ENCODE data around the gene MYBPH. TPM values are rescaled to one million over a fixed set of nuclear protein-coding genes. Genes with fewer than 3 reads are reported as not detected.

MYBPH gene
- polyA plus RNA-seq, 2 donors = not detected

- Histone ChIP-seq H3K27me3 (ENCODE audit: control insufficient read depth in 1 of 2, insufficient read depth in 2 of 2, low read length in 2 of 2) (no peaks in the 10 kb centered on the region), H3K9me3 (ENCODE audit: control insufficient read depth in 2 of 2, insufficient read depth in 1 of 2, low read depth in 1 of 2, low read length in 1 of 2) (no peaks in the 10 kb centered on the region), H3K27ac (ENCODE audit: low read depth in 2 of 2, low read length in 1 of 2) (no peak overlapping the region), H3K4me3 (ENCODE audit: low read depth in 1 of 2, low read length in 2 of 2) (no peak overlapping the region), H3K36me3 (ENCODE audit: control insufficient read depth in 2 of 2, insufficient read depth in 2 of 2, low read length in 1 of 2) (no peaks in the 10 kb centered on the region), H3K4me1 (ENCODE audit: control insufficient read depth in 2 of 2, insufficient read depth in 2 of 2, low read length in 1 of 2) (no peaks in the 10 kb centered on the region)
- 75 to 80% methylated on average over 7 of the region's 7 CpGs for WGBS, 2 donors
Measured at GRCh38 chr1:203214871-203215270, 39.2 kb upstream of the MYBPH start.

GRCh38 chr1:203213126-203213525, 37.5 kb upstream of the MYBPH start:
- H3K36me3 ChIP-seq (ENCODE audit: control insufficient read depth in 2 of 2, insufficient read depth in 2 of 2, low read length in 1 of 2) = no peaks in the 10 kb centered on the region
- WGBS, 2 donors = 79 to 89% methylated on average over 6 of the region's 6 CpGs
- H3K9me3 ChIP-seq (ENCODE audit: control insufficient read depth in 2 of 2, insufficient read depth in 1 of 2, low read depth in 1 of 2, low read length in 1 of 2) = no peaks in the 10 kb centered on the region
- no peak overlapping the region for H3K27ac ChIP-seq (ENCODE audit: low read depth in 2 of 2, low read length in 1 of 2)
- H3K4me1 ChIP-seq (ENCODE audit: control insufficient read depth in 2 of 2, insufficient read depth in 2 of 2, low read length in 1 of 2) = no peaks in the 10 kb centered on the region
- no peaks in the 10 kb centered on the region for H3K27me3 ChIP-seq (ENCODE audit: control insufficient read depth in 1 of 2, insufficient read depth in 2 of 2, low read length in 2 of 2)
- H3K4me3 ChIP-seq (ENCODE audit: low read depth in 1 of 2, low read length in 2 of 2) = no peak overlapping the region

DNA sequence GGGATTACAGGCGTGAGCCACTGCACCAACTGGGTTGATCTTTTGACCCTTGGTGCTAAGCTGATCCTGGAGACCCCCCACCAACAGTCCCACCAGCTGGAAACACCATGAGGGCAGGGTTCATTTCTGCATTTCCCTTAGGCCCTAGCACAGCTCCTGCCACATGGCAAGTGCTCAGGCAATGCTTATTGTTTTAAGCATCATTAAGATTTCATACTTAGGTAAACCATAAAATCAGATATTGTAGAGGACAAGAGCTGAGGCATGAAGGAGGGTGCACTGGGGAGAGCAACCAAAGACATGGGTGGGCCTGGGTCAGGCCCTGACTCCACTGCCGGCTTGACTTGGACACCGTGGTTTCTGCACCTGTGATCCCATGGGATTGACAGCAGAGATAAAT, 36.2 kb upstream of the MYBPH start:
- Histone ChIP-seq H3K27ac (ENCODE audit: low read depth in 2 of 2, low read length in 1 of 2) (no peak overlapping the region), H3K4me3 (ENCODE audit: low read depth in 1 of 2, low read length in 2 of 2) (no peak overlapping the region), H3K4me1 (ENCODE audit: control insufficient read depth in 2 of 2, insufficient read depth in 2 of 2, low read length in 1 of 2) (no peaks in the 10 kb centered on the region), H3K27me3 (ENCODE audit: control insufficient read depth in 1 of 2, insufficient read depth in 2 of 2, low read length in 2 of 2) (no peaks in the 10 kb centered on the region), H3K9me3 (ENCODE audit: control insufficient read depth in 2 of 2, insufficient read depth in 1 of 2, low read depth in 1 of 2, low read length in 1 of 2) (no peaks in the 10 kb centered on the region), H3K36me3 (ENCODE audit: control insufficient read depth in 2 of 2, insufficient read depth in 2 of 2, low read length in 1 of 2) (no peaks in the 10 kb centered on the region)
- 85 to 93% methylated on average over 3 of the region's 3 CpGs for WGBS, 2 donors

GRCh38 chr1:203210988-203211387, 35.4 kb upstream of the MYBPH start:
- Histone ChIP-seq H3K9me3 (ENCODE audit: control insufficient read depth in 2 of 2, insufficient read depth in 1 of 2, low read depth in 1 of 2, low read length in 1 of 2) (no peaks in the 10 kb centered on the region), H3K27me3 (ENCODE audit: control insufficient read depth in 1 of 2, insufficient read depth in 2 of 2, low read length in 2 of 2) (no peaks in the 10 kb centered on the region), H3K27ac (ENCODE audit: low read depth in 2 of 2, low read length in 1 of 2) (no peak overlapping the region), H3K4me3 (ENCODE audit: low read depth in 1 of 2, low read length in 2 of 2) (no peak overlapping the region), H3K4me1 (ENCODE audit: control insufficient read depth in 2 of 2, insufficient read depth in 2 of 2, low read length in 1 of 2) (no peaks in the 10 kb centered on the region), H3K36me3 (ENCODE audit: control insufficient read depth in 2 of 2, insufficient read depth in 2 of 2, low read length in 1 of 2) (no peaks in the 10 kb centered on the region)

GRCh38 chr1:203210350-203210749, 34.7 kb upstream of the MYBPH start:
- Histone ChIP-seq H3K27me3 (ENCODE audit: control insufficient read depth in 1 of 2, insufficient read depth in 2 of 2, low read length in 2 of 2) (no peaks in the 10 kb centered on the region), H3K4me1 (ENCODE audit: control insufficient read depth in 2 of 2, insufficient read depth in 2 of 2, low read length in 1 of 2) (no peaks in the 10 kb centered on the region), H3K27ac (ENCODE audit: low read depth in 2 of 2, low read length in 1 of 2) (no peak overlapping the region), H3K4me3 (ENCODE audit: low read depth in 1 of 2, low read length in 2 of 2) (no peak overlapping the region), H3K9me3 (ENCODE audit: control insufficient read depth in 2 of 2, insufficient read depth in 1 of 2, low read depth in 1 of 2, low read length in 1 of 2) (no peaks in the 10 kb centered on the region), H3K36me3 (ENCODE audit: control insufficient read depth in 2 of 2, insufficient read depth in 2 of 2, low read length in 1 of 2) (no peaks in the 10 kb centered on the region)

GRCh38 chr1:203208181-203208580, 32.6 kb upstream of the MYBPH start:
- Histone ChIP-seq H3K27me3 (ENCODE audit: control insufficient read depth in 1 of 2, insufficient read depth in 2 of 2, low read length in 2 of 2) (no peaks in the 10 kb centered on the region), H3K27ac (ENCODE audit: low read depth in 2 of 2, low read length in 1 of 2) (no peak overlapping the region), H3K4me3 (ENCODE audit: low read depth in 1 of 2, low read length in 2 of 2) (no peak overlapping the region), H3K9me3 (ENCODE audit: control insufficient read depth in 2 of 2, insufficient read depth in 1 of 2, low read depth in 1 of 2, low read length in 1 of 2) (no peaks in the 10 kb centered on the region), H3K4me1 (ENCODE audit: control insufficient read depth in 2 of 2, insufficient read depth in 2 of 2, low read length in 1 of 2) (no peaks in the 10 kb centered on the region), H3K36me3 (ENCODE audit: control insufficient read depth in 2 of 2, insufficient read depth in 2 of 2, low read length in 1 of 2) (no peaks in the 10 kb centered on the region)
- 83 to 91% methylated on average over 1 of the region's 1 CpG for WGBS, 2 donors

GRCh38 chr1:203207751-203208150, 32.1 kb upstream of the MYBPH start:
- Histone ChIP-seq H3K9me3 (ENCODE audit: control insufficient read depth in 2 of 2, insufficient read depth in 1 of 2, low read depth in 1 of 2, low read length in 1 of 2) (no peaks in the 10 kb centered on the region), H3K27ac (ENCODE audit: low read depth in 2 of 2, low read length in 1 of 2) (no peak overlapping the region), H3K4me3 (ENCODE audit: low read depth in 1 of 2, low read length in 2 of 2) (no peak overlapping the region), H3K36me3 (ENCODE audit: control insufficient read depth in 2 of 2, insufficient read depth in 2 of 2, low read length in 1 of 2) (no peaks in the 10 kb centered on the region), H3K27me3 (ENCODE audit: control insufficient read depth in 1 of 2, insufficient read depth in 2 of 2, low read length in 2 of 2) (no peaks in the 10 kb centered on the region), H3K4me1 (ENCODE audit: control insufficient read depth in 2 of 2, insufficient read depth in 2 of 2, low read length in 1 of 2) (no peaks in the 10 kb centered on the region)
- WGBS, 2 donors = 85 to 88% methylated on average over 2 of the region's 2 CpGs

DNA sequence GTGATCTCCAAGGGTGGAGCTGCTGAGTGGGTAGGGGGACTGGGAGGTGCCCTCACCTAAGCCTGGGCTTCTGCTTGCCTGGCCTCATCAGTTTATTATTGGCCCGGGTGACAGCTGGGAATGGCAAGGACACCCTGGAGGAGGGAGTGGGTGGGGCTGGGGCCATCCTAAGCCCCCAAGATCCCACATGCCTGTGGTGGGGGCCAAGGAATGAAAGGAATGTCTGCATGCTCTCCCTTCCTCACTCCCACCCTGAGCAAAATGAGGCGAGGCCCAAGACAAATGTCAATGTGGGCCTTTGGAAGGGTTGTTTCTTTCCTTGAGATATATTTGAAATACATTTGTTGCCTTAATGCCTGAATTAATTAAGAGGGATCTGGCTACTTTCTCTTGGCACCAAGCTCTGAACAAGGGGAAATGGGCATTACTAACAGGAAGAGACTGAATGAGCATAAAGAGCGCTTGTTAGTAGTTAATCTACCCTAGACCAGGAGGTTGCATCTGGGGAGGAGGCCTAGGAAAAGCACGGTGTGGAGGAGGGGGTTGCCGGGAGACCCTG, 30.6 kb upstream of the MYBPH start:
- 81 to 83% methylated on average over 5 of the region's 5 CpGs for WGBS, 2 donors
- Histone ChIP-seq H3K27ac (ENCODE audit: low read depth in 2 of 2, low read length in 1 of 2) (no peak overlapping the region), H3K4me3 (ENCODE audit: low read depth in 1 of 2, low read length in 2 of 2) (no peak overlapping the region), H3K4me1 (ENCODE audit: control insufficient read depth in 2 of 2, insufficient read depth in 2 of 2, low read length in 1 of 2) (no peaks in the 10 kb centered on the region), H3K36me3 (ENCODE audit: control insufficient read depth in 2 of 2, insufficient read depth in 2 of 2, low read length in 1 of 2) (no peaks in the 10 kb centered on the region), H3K27me3 (ENCODE audit: control insufficient read depth in 1 of 2, insufficient read depth in 2 of 2, low read length in 2 of 2) (no peaks in the 10 kb centered on the region), H3K9me3 (ENCODE audit: control insufficient read depth in 2 of 2, insufficient read depth in 1 of 2, low read depth in 1 of 2, low read length in 1 of 2) (no peaks in the 10 kb centered on the region)

DNA sequence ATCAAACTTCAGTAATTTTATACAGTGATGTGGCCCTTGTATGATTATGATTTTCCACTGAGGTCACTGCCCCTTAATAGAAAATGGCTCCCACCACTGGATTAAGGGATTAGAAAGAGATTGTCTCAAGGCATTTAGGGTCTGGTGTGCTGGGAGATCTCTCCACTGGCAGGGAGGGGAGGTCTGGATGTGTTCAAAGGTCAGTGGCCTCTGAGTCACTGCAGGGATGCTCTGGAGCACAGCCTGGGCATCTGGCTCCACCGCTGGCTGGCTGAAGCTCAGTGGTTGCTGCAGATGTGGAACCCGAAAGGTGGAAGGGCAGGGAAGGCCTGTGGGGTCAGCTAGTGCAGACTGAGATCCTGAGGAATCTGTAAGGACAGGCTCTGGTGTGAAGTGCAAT, 29.1 kb upstream of the MYBPH start:
- H3K4me3 ChIP-seq (ENCODE audit: low read depth in 1 of 2, low read length in 2 of 2) = no peak overlapping the region
- H3K4me1 ChIP-seq (ENCODE audit: control insufficient read depth in 2 of 2, insufficient read depth in 2 of 2, low read length in 1 of 2) = peaks cover 0 to 2% of the 10 kb centered on the region in 2 donors
- no peak overlapping the region for H3K27ac ChIP-seq (ENCODE audit: low read depth in 2 of 2, low read length in 1 of 2)
- no peaks in the 10 kb centered on the region for H3K27me3 ChIP-seq (ENCODE audit: control insufficient read depth in 1 of 2, insufficient read depth in 2 of 2, low read length in 2 of 2)
- H3K36me3 ChIP-seq (ENCODE audit: control insufficient read depth in 2 of 2, insufficient read depth in 2 of 2, low read length in 1 of 2) = no peaks in the 10 kb centered on the region
- H3K9me3 ChIP-seq (ENCODE audit: control insufficient read depth in 2 of 2, insufficient read depth in 1 of 2, low read depth in 1 of 2, low read length in 1 of 2) = no peaks in the 10 kb centered on the region
- WGBS, 2 donors = 81 to 89% methylated on average over 2 of the region's 2 CpGs

DNA sequence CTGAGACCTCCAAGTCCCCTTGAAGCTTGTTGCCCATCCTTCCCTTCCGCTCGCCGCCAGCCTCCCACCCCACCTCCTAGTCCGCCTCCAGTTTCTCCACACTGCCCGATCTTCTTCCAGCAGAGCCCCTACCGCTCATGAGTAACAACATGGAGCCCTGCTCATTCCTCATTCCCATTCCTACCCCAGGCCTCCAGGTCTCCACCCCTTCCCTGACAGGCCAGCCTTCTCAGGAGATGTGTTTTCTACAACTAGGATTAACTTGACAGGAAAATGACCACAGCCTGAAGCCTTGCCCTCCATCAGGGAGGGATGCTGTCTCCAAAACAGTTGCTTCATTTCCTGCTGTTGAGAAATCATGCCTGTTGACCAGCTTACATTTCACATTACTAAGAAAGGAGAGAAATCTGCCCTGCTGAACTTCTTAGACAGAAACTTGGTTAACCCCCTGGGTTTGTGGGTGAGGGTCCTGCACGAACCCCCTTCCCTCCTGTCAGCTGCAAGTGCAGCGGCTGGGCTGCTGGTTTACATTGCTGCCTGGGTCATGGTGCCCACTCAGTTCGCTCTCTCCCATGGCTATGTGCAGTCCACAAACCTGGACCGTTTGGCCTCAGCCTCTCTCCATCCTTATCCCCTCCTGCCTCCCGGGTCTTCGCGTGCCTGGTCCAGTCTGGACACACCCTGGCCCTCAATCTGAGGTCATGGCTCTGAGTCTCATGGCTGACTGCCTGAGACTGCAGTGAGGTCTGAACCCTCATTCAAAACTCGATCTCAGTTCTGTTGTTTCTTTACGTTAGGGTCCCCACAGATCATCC, 27.0 kb upstream of the MYBPH start:
- no peaks in the 10 kb centered on the region for H3K27me3 ChIP-seq (ENCODE audit: control insufficient read depth in 1 of 2, insufficient read depth in 2 of 2, low read length in 2 of 2)
- no peaks in the 10 kb centered on the region for H3K9me3 ChIP-seq (ENCODE audit: control insufficient read depth in 2 of 2, insufficient read depth in 1 of 2, low read depth in 1 of 2, low read length in 1 of 2)
- H3K4me3 ChIP-seq (ENCODE audit: low read depth in 1 of 2, low read length in 2 of 2) = no peak overlapping the region
- WGBS, 2 donors = 76 to 80% methylated on average over 15 of the region's 15 CpGs
- peaks cover 0 to 9% of the 10 kb centered on the region in 2 donors for H3K4me1 ChIP-seq (ENCODE audit: control insufficient read depth in 2 of 2, insufficient read depth in 2 of 2, low read length in 1 of 2)
- H3K27ac ChIP-seq (ENCODE audit: low read depth in 2 of 2, low read length in 1 of 2) = peak overlapping the region in 1 of 2 donors; percentile 72
- no peaks in the 10 kb centered on the region for H3K36me3 ChIP-seq (ENCODE audit: control insufficient read depth in 2 of 2, insufficient read depth in 2 of 2, low read length in 1 of 2)
